ENCODE measurements around the gene CALCB.

GRCh38 chr11:15109602-15110001 is 36.2 kb downstream of the CALCB start:
- TF ChIP-seq CTCF (IDR thresholded peaks at IDR 0.05; ENCODE audit: low read length) (no peak), EZH2 (IDR thresholded peaks at IDR 0.05; ENCODE audit: borderline replicate concordance, low read length) (no peak)

Measured in OCI-LY1 (cell line).